GM10847 (cell line): ENCODE data around the gene RNF111.

Experiments used
- POLR2A ChIP-seq: IDR thresholded peaks from 2 replicates; pipeline ENCODE4 v1.6.1; 2011; ENCODE audit not compliant: insufficient read length; ENCODE audit errors: extremely low read depth

The RNF111 gene

GRCh38 chr15:59138243-59138642 lies 150.8 kb downstream of the RNF111 start:
- TF ChIP-seq POLR2A: no peak

GRCh38 chr15:59140422-59141226 lies 153.2 kb downstream of the RNF111 start:
- no peak for TF ChIP-seq POLR2A

- no peak for TF ChIP-seq POLR2A
Observed at GRCh38 chr15:59143281-59143680, 155.8 kb downstream of the RNF111 start.
